ENCODE data around the gene TMUB1. TPM values are rescaled to one million over a fixed set of nuclear protein-coding genes. Genes with fewer than 3 reads are reported as not detected.

The TMUB1 gene
- total RNA-seq, 1 experiment from 2014 or later, result 45.4 TPM

GRCh38 chr7:151071032-151071866, 12.0 kb downstream of the TMUB1 start:
- H3K27me3 ChIP-seq (ENCODE audit: insufficient read depth, low read length), result no peaks in the 10 kb centered on the region
- H3K27me3 Mint-ChIP-seq (ENCODE audit: low read depth), result peaks cover 1% of the 10 kb centered on the region; the same call in 1 of the 2 replicates
- H3K4me1 Mint-ChIP-seq, result peaks cover 18 to 20% of the 10 kb centered on the region in 2 experiments
- no peak overlapping the region; the same call in 1 of the 2 replicates for H3K14ac ChIP-seq (ENCODE audit: insufficient read depth, low read length)
- no peaks in the 10 kb centered on the region for H3K9me3 ChIP-seq (ENCODE audit: control insufficient read depth, low read depth, low read length)
- H3K27ac ChIP-seq (ENCODE audit: insufficient read length, low read depth, low read length), result no peak overlapping the region
- H3K79me2 ChIP-seq (ENCODE audit: insufficient read depth, low read length), result no peaks in the 10 kb centered on the region
- no peak overlapping the region for H3K4me2 ChIP-seq (ENCODE audit: insufficient read depth, insufficient read length, low read length)
- no peak overlapping the region for H2AK5ac ChIP-seq (ENCODE audit: insufficient read length, low read length)
- H3K23ac ChIP-seq (ENCODE audit: insufficient read length, low read depth, low read length), result no peak overlapping the region
- no peak overlapping the region for H2BK12ac ChIP-seq (ENCODE audit: insufficient read length, low read depth, low read length)
- H3T11ph ChIP-seq (ENCODE audit: low read length), result no peak overlapping the region
- H2BK120ac ChIP-seq (ENCODE audit: low read depth, low read length, poor library complexity, severe bottlenecking), result no peak overlapping the region
- no peak overlapping the region for H3K27ac Mint-ChIP-seq
- no peak overlapping the region for H4K91ac ChIP-seq (ENCODE audit: insufficient read length, low read depth, low read length)
- no peak overlapping the region for H4K8ac ChIP-seq (replicated peaks; ENCODE audit: insufficient read length, low read depth, low read length)
- no peak for DNase-seq
- no peak overlapping the region for H3K56ac ChIP-seq (ENCODE audit: insufficient read length, low read depth, low read length)
- H3K9ac ChIP-seq (ENCODE audit: extremely low read depth, insufficient read length, low read length), result no peak overlapping the region
- H3K79me1 ChIP-seq (ENCODE audit: insufficient read depth, low read depth, low read length, poor library complexity, severe bottlenecking), result no peaks in the 10 kb centered on the region
- H2BK15ac ChIP-seq (ENCODE audit: low read depth, low read length), result no peak overlapping the region
- no peak overlapping the region for H3K18ac ChIP-seq (ENCODE audit: insufficient read length, low read depth, low read length)
- no peak overlapping the region for H3K4ac ChIP-seq (ENCODE audit: low read depth, low read length)
- H3K9me3 Mint-ChIP-seq, result no peaks in the 10 kb centered on the region; a peak in 1 of 5 replicates
- TF ChIP-seq CTCF (conservative IDR thresholded peaks at IDR 0.05), result no peak
- WGBS (ENCODE audit: extremely low coverage, insufficient read length, low lambda C conversion rate), result no CpG with 5 or more reads among the region's 39 CpGs
- peaks cover 44 to 77% (median 72%) of the 10 kb centered on the region in 3 experiments; a peak in 6 of 7 replicates for H3K36me3 Mint-ChIP-seq (ENCODE audit: insufficient read depth in 1 of 3, low read depth in 3 of 3)
- H3K4me3 Mint-ChIP-seq, result no peak overlapping the region
- H2BK20ac ChIP-seq (ENCODE audit: low read depth, low read length, poor library complexity, severe bottlenecking), result no peak overlapping the region
- H2BK5ac ChIP-seq (ENCODE audit: insufficient read length, low read length), result no peak overlapping the region
- no peaks in the 10 kb centered on the region for H4K20me1 ChIP-seq (ENCODE audit: control insufficient read depth, insufficient read depth, insufficient read length)
- H2AFZ ChIP-seq (ENCODE audit: low read length), result no peak overlapping the region
- no peak overlapping the region for H4K5ac ChIP-seq (ENCODE audit: insufficient read length, low read depth, low read length)
- no peaks in the 10 kb centered on the region; the same call in 1 of the 2 replicates for H3K4me1 ChIP-seq (ENCODE audit: insufficient read depth, low read length)
- H3K23me2 ChIP-seq (ENCODE audit: insufficient read length, low read depth, low read length, poor library complexity, severe bottlenecking), result no peaks in the 10 kb centered on the region

Data from H9 (cell line).